CD4-positive, alpha-beta T cell treated with Interleukin-17A for 4 hours (primary cell): ENCODE results near the gene COMMD3.

Experiments
- DNase-seq: peaks from one replicate; pipeline ENCODE4 v3.0.0-alpha.2; 2020; ENCODE audit warnings: mixed read lengths

Gene COMMD3

DNA sequence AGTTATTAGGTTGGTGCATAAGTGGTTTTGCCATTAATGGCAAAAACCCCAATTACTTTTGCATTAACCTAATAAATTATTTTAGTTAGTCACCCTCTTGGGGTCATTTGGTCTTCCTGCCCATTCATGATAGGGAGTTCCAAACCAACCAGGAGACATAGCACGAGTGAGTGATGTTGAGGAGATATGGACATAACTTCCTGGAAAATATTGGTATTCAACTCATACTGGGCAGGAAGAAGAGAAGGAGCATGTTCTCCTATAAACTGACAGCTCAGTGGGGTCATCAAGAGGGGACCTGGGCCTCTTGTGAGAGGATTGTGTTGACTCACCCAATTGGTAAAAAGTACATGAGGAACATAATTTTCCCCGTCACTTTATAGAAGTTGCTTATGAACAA lies 52.8 kb downstream of the COMMD3 start:
- no peak for DNase-seq

DNA sequence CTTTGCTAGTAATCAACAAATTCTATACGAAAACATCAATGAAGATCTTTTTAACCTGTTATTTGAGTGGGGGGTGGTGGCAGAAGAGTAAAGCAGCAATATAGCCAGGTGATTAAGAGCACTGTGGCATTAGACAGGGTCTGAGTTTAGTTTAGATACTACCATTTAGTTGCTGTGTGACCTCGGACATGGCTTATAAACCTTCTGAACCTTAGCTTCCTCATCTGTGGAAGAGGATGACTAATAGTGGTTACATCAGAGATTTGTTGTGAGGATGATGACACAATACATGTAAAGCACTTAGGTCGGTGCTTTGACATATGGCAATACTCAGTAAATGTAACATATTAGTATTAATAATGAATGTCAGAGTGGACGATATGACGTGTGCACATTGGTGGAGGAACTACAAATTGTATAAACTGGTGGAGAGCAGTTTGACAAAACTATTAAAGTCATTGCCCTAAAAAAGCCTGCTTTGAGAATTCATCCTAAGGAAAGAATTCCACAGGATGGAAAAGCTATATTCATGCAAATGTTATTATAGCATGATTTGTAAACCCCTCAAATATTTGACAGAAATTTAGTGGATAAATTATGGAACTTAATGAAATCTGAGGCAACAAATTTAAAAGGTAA lies 53.4 kb downstream of the COMMD3 start:
- no peak for DNase-seq
